Activated B cell treated with CpG ODN at 0.5 μM for 24 hours (primary cell): Measurements from ENCODE around the gene RAB42. TPM values are rescaled to one million over a fixed set of nuclear protein-coding genes. Genes with fewer than 3 reads are reported as not detected.
"Not testable (repeated sequence)": the region's sequence is repeated elsewhere in the genome, so short reads cannot be mapped to it uniquely, and the experiment has no call there.

ENCODE experiments used
- ATAC-seq: fragments of 200-7000 bp; cut with Tn5 transposase; one replicate; pipeline ENCODE4 v1.10.0; 2021; ENCODE audit warnings: low read depth, mild to moderate bottlenecking, moderate library complexity
- CTCF ChIA-PET: fragments of 350-600 bp; sonication (Branson Sonifier 250); formaldehyde crosslinking; loops from one replicate; lab custom pipeline; 2021; ENCODE audit warnings: antibody characterized with exemption; lab: Charles Lee
- POLR2A ChIA-PET: fragments of 350-600 bp; sonication (Branson Sonifier 250); formaldehyde crosslinking; loops from one replicate; lab custom pipeline; 2021; ENCODE audit warnings: antibody characterized with exemption; lab: Charles Lee
- DNase-seq: peaks from one replicate; pipeline ENCODE4 v3.0.0; 2022
- H3K27ac Mint-ChIP-seq: one replicate; pipeline ENCODE4 v1.8.0; 2020; ENCODE audit warnings: mixed read lengths
- H3K27me3 Mint-ChIP-seq: one replicate; pipeline ENCODE4 v1.8.0; 2021; ENCODE audit warnings: mixed read lengths
- H3K36me3 Mint-ChIP-seq: one replicate; pipeline ENCODE4 v1.8.0; 2021; ENCODE audit warnings: low read depth, mixed read lengths
- H3K4me1 Mint-ChIP-seq: one replicate; pipeline ENCODE4 v1.8.0; 2021; ENCODE audit warnings: mixed read lengths
- H3K4me3 Mint-ChIP-seq: one replicate; pipeline ENCODE4 v1.8.0; 2020; ENCODE audit warnings: mild to moderate bottlenecking, mixed read lengths
- H3K9me3 Mint-ChIP-seq: one replicate; pipeline ENCODE4 v1.8.0; 2020; ENCODE audit warnings: mixed read lengths
- CTCF ChIP-seq: fragments of 200-600 bp; IDR thresholded peaks from one replicate; pipeline ENCODE4 v1.8.0; 2022; ENCODE audit warnings: antibody characterized with exemption, mild to moderate bottlenecking
- intact Hi-C: fragments of 100-400 bp; cut with micrococcal nuclease; formaldehyde crosslinking; loops from one replicate; pipeline ENCODE4 v1.15.1; 2024
- total RNA-seq: library from RNA; stranded (reverse); gene quantifications from 2 replicates; pipeline ENCODE4 v1.2.3, GENCODE V29; 2022

RAB42 gene
- total RNA-seq, 1 donor from 2014 or later = 0.20 TPM

GRCh38 chr1:28566931-28567330, 25.1 kb upstream of the RAB42 start:
- no peak for TF ChIP-seq CTCF
- Mint-ChIP-seq H3K27me3 (no peaks in the 10 kb centered on the region), H3K36me3 (peaks cover 66% of the 10 kb centered on the region), H3K4me3 (no peak overlapping the region), H3K4me1 (no peaks in the 10 kb centered on the region), H3K27ac (no peak overlapping the region), H3K9me3 (no peaks in the 10 kb centered on the region)
- ChIA-PET CTCF (no interaction called here), POLR2A (interaction anchor here (0.6 kb wide), 1 partner anchor 34 kb away, joined by 4 read pairs; no protein-coding TSS in a partner anchor)
- intact Hi-C loops = no loop called here
- DNase-seq = no peak
- ATAC-seq = no peak

GRCh38 chr1:28571911-28572310, 20.2 kb upstream of the RAB42 start:
- Mint-ChIP-seq H3K4me3 (no peak overlapping the region), H3K36me3 (peaks cover 63% of the 10 kb centered on the region), H3K27ac (peak overlapping the region; percentile 1), H3K4me1 (no peaks in the 10 kb centered on the region), H3K27me3 (no peaks in the 10 kb centered on the region), H3K9me3 (no peaks in the 10 kb centered on the region)
- no peak for TF ChIP-seq CTCF
- CTCF ChIA-PET = no interaction called here
- intact Hi-C loops = no loop called here
- no peak for DNase-seq
- POLR2A ChIA-PET = no interaction called here
- no peak for ATAC-seq

GRCh38 chr1:28572891-28573290, 19.2 kb upstream of the RAB42 start:
- H3K27me3 Mint-ChIP-seq, H3K27ac Mint-ChIP-seq, H3K4me1 Mint-ChIP-seq, intact Hi-C loops, H3K4me3 Mint-ChIP-seq, H3K9me3 Mint-ChIP-seq, CTCF ChIA-PET, ATAC-seq, POLR2A ChIA-PET, DNase-seq: not testable (repeated sequence)
- H3K36me3 Mint-ChIP-seq = peaks cover 63% of the 10 kb centered on the region

- Mint-ChIP-seq H3K27ac (no peak overlapping the region), H3K9me3 (no peaks in the 10 kb centered on the region), H3K4me1 (peaks cover 11% of the 10 kb centered on the region), H3K27me3 (no peaks in the 10 kb centered on the region), H3K4me3 (no peak overlapping the region), H3K36me3 (peaks cover 63% of the 10 kb centered on the region)
- ATAC-seq (no peak), DNase-seq (no peak)
- TF ChIP-seq CTCF = no peak
- POLR2A ChIA-PET = no interaction called here
- CTCF ChIA-PET = no interaction called here
- intact Hi-C loops = no loop called here
These were observed 18.5 kb upstream of the RAB42 start for GRCh38 chr1:28573564-28573963.

- no peaks in the 10 kb centered on the region for H3K9me3 Mint-ChIP-seq
- ChIA-PET POLR2A (interaction anchor here (0.6 to 9.4 kb wide), 5 partner anchors 22 to 72 kb away, joined by 3 to 221 read pairs (median 4); partner anchors contain the start of genes RCC1 and TRNAU1AP), CTCF (interaction anchor here (0.9 kb wide), 1 partner anchor 26 kb away, joined by 7 read pairs; no protein-coding TSS in a partner anchor)
- H3K27ac Mint-ChIP-seq = peak overlapping the region; percentile 59
- intact Hi-C loops = no loop called here
- no peak overlapping the region for H3K4me3 Mint-ChIP-seq
- no peak for DNase-seq
- H3K27me3 Mint-ChIP-seq = no peaks in the 10 kb centered on the region
- peaks cover 67% of the 10 kb centered on the region for H3K36me3 Mint-ChIP-seq
- ATAC-seq = no peak
- no peak for TF ChIP-seq CTCF
- peaks cover 34% of the 10 kb centered on the region for H3K4me1 Mint-ChIP-seq
These were observed 14.9 kb upstream of the RAB42 start for GRCh38 chr1:28577052-28577678.
